Thoracic aorta (tissue), 2 donors: Measurements from ENCODE around the gene OLFM1. TPM values are rescaled to one million over a fixed set of nuclear protein-coding genes. Genes with fewer than 3 reads are reported as not detected.

Experiments used
- ATAC-seq: fragments of 150-250 bp; one replicate; pipeline ENCODE4 v1.8.0; 2017; ENCODE audit warnings: low read depth; ENCODE audit not compliant: insufficient number of reproducible peaks, low FRiP score
- DNase-seq: peaks from one replicate; pipeline ENCODE4 v3.0.0-alpha.2; 2020; ENCODE audit warnings: low spot score
- H3K27ac ChIP-seq, 2 donors: fragments of 200-600 bp; sonication (generic); 1 replicate in 1 of 2; 2 replicates in 1 of 2; pipeline ENCODE4 v1.5.1; 2016; ENCODE audit warnings: mild to moderate bottlenecking in 2 of 2, moderate library complexity in 2 of 2
- H3K27me3 ChIP-seq: fragments of 200-600 bp; sonication (generic); replicated peaks from 2 replicates; pipeline ENCODE4 v1.6.0; 2016; ENCODE audit warnings: mild to moderate bottlenecking; ENCODE audit not compliant: insufficient read depth
- H3K36me3 ChIP-seq: fragments of 200-600 bp; sonication (generic); one replicate; pipeline ENCODE4 v1.5.1; 2016
- H3K4me1 ChIP-seq, 2 donors: fragments of 200-600 bp; sonication (generic); 1 replicate in 1 of 2; 2 replicates in 1 of 2; pipeline versions ENCODE4 v1.5.1 to v1.6.0; 2016; ENCODE audit warnings: low read depth in 2 of 2, mild to moderate bottlenecking in 1 of 2; ENCODE audit not compliant: control insufficient read depth in 1 of 2
- H3K4me3 ChIP-seq: fragments of 200-600 bp; sonication (generic); 2 replicates; pipeline ENCODE4 v1.5.1; 2016; ENCODE audit warnings: mild to moderate bottlenecking
- H3K9me3 ChIP-seq: fragments of 200-600 bp; sonication (generic); 2 replicates; pipeline ENCODE4 v1.5.1; 2016
- total RNA-seq, 2 donors: library from RNA; depleted of rRNA; stranded (reverse); fragments of >200 nt; gene quantifications; one replicate each; pipeline versions ENCODE4 v1.1.0 to v1.2.3, GENCODE V29; 2016
- TF ChIP-seq, protein P1 (sequence below): fragments of 200-600 bp; sonication (generic); IDR thresholded peaks from one replicate; pipeline ENCODE4 v1.5.1; 2019; ENCODE audit warnings: antibody characterized with exemption

Gene OLFM1
- total RNA-seq, 2 donors from 2014 or later: 14.5 to 24.5 TPM

DNA sequence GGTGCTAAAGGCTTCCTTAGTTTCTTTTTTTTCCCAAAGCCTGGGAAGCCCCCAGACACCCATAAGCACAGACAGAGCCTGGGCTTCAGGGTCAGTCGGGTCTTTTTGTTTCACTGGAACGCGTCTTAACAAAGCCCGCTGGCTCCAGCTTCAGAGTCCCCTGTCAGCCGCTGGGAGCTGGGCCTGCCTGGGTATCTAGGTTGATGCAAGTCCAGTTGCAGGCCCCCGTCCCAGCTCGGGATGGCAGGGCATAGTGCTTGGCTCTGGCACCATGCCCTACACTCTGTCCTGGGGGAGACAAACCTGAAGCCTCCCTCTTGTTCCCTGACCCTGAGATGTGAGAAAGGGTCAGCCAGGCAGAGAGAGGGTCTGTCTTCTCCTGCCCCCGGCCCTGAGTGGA lies 14.5 kb downstream of the OLFM1 start:
- TF ChIP-seq, protein P1, sequence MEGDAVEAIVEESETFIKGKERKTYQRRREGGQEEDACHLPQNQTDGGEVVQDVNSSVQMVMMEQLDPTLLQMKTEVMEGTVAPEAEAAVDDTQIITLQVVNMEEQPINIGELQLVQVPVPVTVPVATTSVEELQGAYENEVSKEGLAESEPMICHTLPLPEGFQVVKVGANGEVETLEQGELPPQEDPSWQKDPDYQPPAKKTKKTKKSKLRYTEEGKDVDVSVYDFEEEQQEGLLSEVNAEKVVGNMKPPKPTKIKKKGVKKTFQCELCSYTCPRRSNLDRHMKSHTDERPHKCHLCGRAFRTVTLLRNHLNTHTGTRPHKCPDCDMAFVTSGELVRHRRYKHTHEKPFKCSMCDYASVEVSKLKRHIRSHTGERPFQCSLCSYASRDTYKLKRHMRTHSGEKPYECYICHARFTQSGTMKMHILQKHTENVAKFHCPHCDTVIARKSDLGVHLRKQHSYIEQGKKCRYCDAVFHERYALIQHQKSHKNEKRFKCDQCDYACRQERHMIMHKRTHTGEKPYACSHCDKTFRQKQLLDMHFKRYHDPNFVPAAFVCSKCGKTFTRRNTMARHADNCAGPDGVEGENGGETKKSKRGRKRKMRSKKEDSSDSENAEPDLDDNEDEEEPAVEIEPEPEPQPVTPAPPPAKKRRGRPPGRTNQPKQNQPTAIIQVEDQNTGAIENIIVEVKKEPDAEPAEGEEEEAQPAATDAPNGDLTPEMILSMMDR: no peak
- no peaks in the 10 kb centered on the region for H3K27me3 ChIP-seq
- ATAC-seq: no peak
- peaks cover 14 to 32% of the 10 kb centered on the region in 2 donors for H3K4me1 ChIP-seq
- H3K4me3 ChIP-seq: no peak overlapping the region
- no peaks in the 10 kb centered on the region for H3K36me3 ChIP-seq
- DNase-seq: no peak
- no peak overlapping the region for H3K27ac ChIP-seq
- H3K9me3 ChIP-seq: no peaks in the 10 kb centered on the region

DNA sequence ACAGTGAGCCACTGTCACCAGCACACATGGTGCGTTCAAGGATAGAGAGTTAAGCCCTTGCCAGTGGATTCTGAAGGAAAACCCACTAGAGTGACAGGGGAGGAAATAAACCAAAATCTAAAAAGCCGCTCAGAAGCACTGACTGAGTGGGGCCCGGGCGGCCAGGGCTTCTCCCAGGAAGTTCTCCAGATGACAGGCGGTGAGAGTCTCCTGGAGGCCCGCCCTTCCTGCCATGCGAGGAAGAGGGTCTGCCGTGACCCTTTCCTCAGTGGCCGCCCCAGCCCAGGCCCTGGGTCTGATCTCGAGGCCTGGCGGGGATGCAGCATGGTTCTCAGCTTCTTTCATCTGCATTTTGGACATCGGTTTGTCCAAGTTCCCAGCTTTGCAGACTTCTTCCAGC lies 14.9 kb downstream of the OLFM1 start:
- Histone ChIP-seq H3K36me3 (no peaks in the 10 kb centered on the region), H3K9me3 (no peaks in the 10 kb centered on the region), H3K27ac (no peak overlapping the region), H3K4me1 (peaks cover 14 to 32% of the 10 kb centered on the region in 2 donors), H3K27me3 (no peaks in the 10 kb centered on the region), H3K4me3 (no peak overlapping the region)
- no peak for ATAC-seq
- DNase-seq: no peak
- TF ChIP-seq, protein P1: no peak

- no peak overlapping the region for H3K4me3 ChIP-seq
- DNase-seq: no peak
- H3K27ac ChIP-seq: no peak overlapping the region
- H3K36me3 ChIP-seq: no peaks in the 10 kb centered on the region
- peaks cover 14 to 32% of the 10 kb centered on the region in 2 donors for H3K4me1 ChIP-seq
- TF ChIP-seq, protein P1: no peak
- no peaks in the 10 kb centered on the region for H3K9me3 ChIP-seq
- no peak for ATAC-seq
- H3K27me3 ChIP-seq: no peaks in the 10 kb centered on the region
Measured at GRCh38 chr9:135103001-135103446, 15.6 kb downstream of the OLFM1 start.

DNA sequence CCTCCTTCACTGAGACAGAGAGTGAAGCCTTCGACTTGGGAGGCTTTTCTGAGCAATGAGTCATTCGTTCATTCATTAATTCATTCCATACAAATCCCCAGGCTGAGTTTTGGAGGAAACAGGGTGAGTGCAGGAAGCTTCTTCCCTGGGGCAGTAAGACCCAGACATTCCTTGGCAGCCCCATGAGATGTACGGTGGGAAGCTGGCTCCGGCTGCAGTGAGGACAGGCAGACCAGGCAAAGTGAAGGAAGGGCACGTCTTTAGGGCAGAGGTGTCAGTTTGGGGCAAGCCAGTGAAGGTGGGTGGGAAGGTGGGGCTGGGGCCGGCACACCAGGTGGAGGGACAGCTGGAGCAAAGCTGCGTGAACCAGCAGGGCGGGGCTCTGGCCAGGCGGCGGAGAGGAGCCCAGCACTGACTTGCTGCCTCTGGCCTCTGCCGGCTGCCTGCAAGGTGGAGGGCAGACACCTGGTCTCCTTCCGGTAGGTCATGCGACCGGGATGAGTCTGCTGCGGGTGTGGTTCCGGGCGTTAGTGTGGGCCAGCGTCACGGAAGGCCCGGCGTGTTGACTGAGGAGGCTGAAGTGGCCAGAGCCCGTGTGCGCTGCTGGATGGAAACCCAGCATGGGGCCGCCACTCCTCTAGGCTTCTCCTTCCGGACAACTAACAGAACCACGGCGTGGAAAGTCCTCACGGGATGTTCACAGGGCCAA lies 16.6 kb downstream of the OLFM1 start:
- ATAC-seq (no peak), DNase-seq (no peak)
- TF ChIP-seq, protein P1: no peak
- no peaks in the 10 kb centered on the region for H3K27me3 ChIP-seq
- no peak overlapping the region for H3K27ac ChIP-seq
- peaks cover 14 to 32% of the 10 kb centered on the region in 2 donors for H3K4me1 ChIP-seq
- H3K4me3 ChIP-seq: no peak overlapping the region
- H3K9me3 ChIP-seq: no peaks in the 10 kb centered on the region
- H3K36me3 ChIP-seq: no peaks in the 10 kb centered on the region

- DNase-seq: no peak
- Histone ChIP-seq H3K4me1 (peaks cover 14 to 32% of the 10 kb centered on the region in 2 donors), H3K4me3 (no peak overlapping the region), H3K9me3 (no peaks in the 10 kb centered on the region), H3K27me3 (no peaks in the 10 kb centered on the region), H3K27ac (no peak overlapping the region), H3K36me3 (no peaks in the 10 kb centered on the region)
- TF ChIP-seq, protein P1: no peak
- ATAC-seq: no peak
Measured at GRCh38 chr9:135104761-135105160, 17.3 kb downstream of the OLFM1 start.
